Heart left ventricle (tissue), 16 donors: ENCODE results near the gene CKAP4. TPM values are rescaled to one million over a fixed set of nuclear protein-coding genes. Genes with fewer than 3 reads are reported as not detected.

ENCODE experiments used
- ATAC-seq, 4 donors: fragments of 200-7000 bp; cut with Tn5 transposase; one replicate each; pipeline ENCODE4 v1.9.1; 2020 to 2022; ENCODE audit warnings: moderate library complexity in 4 of 4, mild to moderate bottlenecking in 3 of 4, moderate number of reproducible peaks in 1 of 4
- DNase-seq, 5 donors: peaks; one replicate each; pipeline ENCODE4 v3.0.0-alpha.2; 2020
- H3K27ac ChIP-seq, 12 donors: fragments of 200-600 bp; sonication (generic) in 4 of 12; one replicate each; pipeline versions ENCODE4 v1.5.0 to v1.8.0; 2016 to 2022; ENCODE audit warnings: mild to moderate bottlenecking in 2 of 12
- H3K27me3 ChIP-seq, 9 donors: fragments of 200-600 bp; sonication (generic) in 2 of 9; one replicate each; pipeline versions ENCODE4 v1.5.1 to v1.8.0; 2016 to 2022; ENCODE audit warnings: mild to moderate bottlenecking in 3 of 9
- H3K36me3 ChIP-seq, 9 donors: fragments of 200-600 bp; sonication (generic) in 2 of 9; one replicate each; pipeline versions ENCODE4 v1.5.0 to v1.8.0; 2018 to 2022; ENCODE audit warnings: mild to moderate bottlenecking in 2 of 9
- H3K4me1 ChIP-seq, 12 donors: fragments of 200-600 bp; sonication (generic) in 4 of 12; one replicate each; pipeline versions ENCODE4 v1.5.0 to v1.8.0; 2016 to 2022; ENCODE audit warnings: mild to moderate bottlenecking in 3 of 12
- H3K4me3 ChIP-seq, 12 donors: fragments of 200-600 bp; sonication (generic) in 4 of 12; one replicate each; pipeline versions ENCODE4 v1.5.0 to v1.8.0; 2017 to 2022; ENCODE audit warnings: mild to moderate bottlenecking in 9 of 12, moderate library complexity in 4 of 12
- H3K9me3 ChIP-seq, 12 donors: fragments of 200-600 bp; sonication (generic) in 4 of 12; one replicate each; pipeline versions ENCODE4 v1.5.0 to v1.8.0; 2016 to 2022; ENCODE audit warnings: mild to moderate bottlenecking in 1 of 12
- CTCF ChIP-seq, 12 donors: fragments of 200-600 bp; sonication (generic) in 4 of 12; IDR thresholded peaks; one replicate each; pipeline versions ENCODE4 v1.5.0 to v1.8.0; 2018 to 2022; ENCODE audit warnings: antibody characterized with exemption in 12 of 12, mild to moderate bottlenecking in 5 of 12
- POLR2A ChIP-seq, 2 donors: fragments of 450-650 bp; IDR thresholded peaks; one replicate each; pipeline ENCODE4 v1.6.1; 2017; ENCODE audit warnings: antibody characterized with exemption in 2 of 2, mild to moderate bottlenecking in 2 of 2, moderate library complexity in 2 of 2
- WGBS, 4 donors: extraction: QIAGEN DNeasy Blood & Tissue Kit in 2 of 4; methylation state at CpG; one replicate each; pipeline versions ENCODE4 v1.1.5 to v1.1.7; 2013 to 2018; 5-methylcytosine and 5-hydroxymethylcytosine counted together
- intact Hi-C, 10 donors: fragments of 100-400 bp; cut with DNase I; formaldehyde crosslinking; loops; one replicate each; pipeline versions ENCODE4 v1.11.1 to v1.14.2; 2022
- polyA plus RNA-seq, 2 donors: library from polyadenylated mRNA; stranded (reverse); fragments of 200-250 nt; gene quantifications; one replicate each; pipeline ENCODE4 v1.2.3, GENCODE V29; 2013
- total RNA-seq, 9 donors: library from RNA; depleted of rRNA in 2 of 9; stranded (reverse); fragments of >200 nt in 2 of 9; fragmentation: NEBNext Ultra II Directional in 3 of 9; extraction: Animal tissue kit (Norgen Biotek cat#: 25700) in 3 of 9; gene quantifications; one replicate each; pipeline versions ENCODE4 v1.1.0 to v1.2.4, GENCODE V29; 2016 to 2023
- donor health status: ischemic (EF 13 %, LVEDD 7.1; RV severe dilation, severe dysfunction).
- donor health status: healthy with polysubstance abuse.
- donor health status: DM: no; HTN: yes; CAD: no.
- donor health status: DM: no; HTN: no; CAD: no.
- donor health status: ischemic (EF 25% LVEDD 6.9; RV normal size, moderate dysfunction).
- donor health status: ischemic (EF 25% LVEDD 5.7; RV mildly dilated, moderate dysfunction).
- donor health status: healthy.
- donor health status: DM: yes; HTN: yes; CAD: no.
- donor health status: ischemic (EF 35%, LVEDD 5.7; RV mildly dilated, moderate dysfunction).
- donor health status: nonischemic (EF 11% LVEDD 7.7; RV severe dilation, severe dysfunction).
- donor health status: DM: yes; HTN: yes; CAD: no.
- donor health status: PGD.
- donor health status: ischemic (EF 29% LVEDD 5.4; RV normal size, mild dysfunction).
- donor health status: nonischemic (EF 23%, LVEDD 6.1; RV moderate dilation, normal function).

Gene CKAP4
- total and polyA plus RNA-seq, 11 donors, result 19.0 to 70.7 (median 53.7) TPM

GRCh38 chr12:106248846-106249371, 1.1 kb upstream of the CKAP4 start:
- peaks cover 3 to 46% (median 30%) of the 10 kb centered on the region in 12 donors for H3K4me1 ChIP-seq
- DNase-seq, result no peak
- ATAC-seq, result peak in 3 of 4 donors; percentile 0 to 2 (median 1)

GRCh38 chr12:106248312-106248845, 559 bp upstream of the CKAP4 start:
- H3K9me3 ChIP-seq, result no peaks in the 10 kb centered on the region
- WGBS, 4 donors, result 0 to 4% (median 1%) methylated on average over 6 to 36 of the region's 36 CpGs
- TF ChIP-seq POLR2A (IDR thresholded peaks at IDR 0.05) (no peak), CTCF (IDR thresholded peaks at IDR 0.05) (no peak)
- H3K27ac ChIP-seq, result peak overlapping the region; percentile 90 to 100 (median 99)
- ATAC-seq, result peak; percentile 17 to 61 (median 58)
- no peaks in the 10 kb centered on the region for H3K27me3 ChIP-seq
- peak; percentile 73 to 81 (median 77) for DNase-seq
- peak overlapping the region; percentile 71 to 95 (median 91) for H3K4me3 ChIP-seq
- H3K4me1 ChIP-seq, result peaks cover 3 to 49% (median 35%) of the 10 kb centered on the region in 12 donors
- H3K36me3 ChIP-seq, result peaks cover 0 to 12% (median 4%) of the 10 kb centered on the region in 9 donors
- intact Hi-C loops, result loop anchor here in 9 of 10 donors (2.0 to 10.0 kb wide), 6 partner anchors 34 to 94 kb away; partner anchors contain the start of gene TCP11L2 (in 8 of the 9)

More at GRCh38 chr12:106248846-106249371, 1.1 kb upstream of the CKAP4 start:
- Histone ChIP-seq H3K27ac (peak overlapping the region; percentile 90 to 100 (median 99)), H3K9me3 (no peaks in the 10 kb centered on the region), H3K4me3 (peak overlapping the region; percentile 71 to 95 (median 91)), H3K27me3 (no peaks in the 10 kb centered on the region), H3K36me3 (peaks cover 0 to 9% (median 0%) of the 10 kb centered on the region in 9 donors)
- 23 to 34% (median 28%) methylated on average over 12 of the region's 12 CpGs for WGBS, 4 donors
- intact Hi-C loops, result loop anchor here in 9 of 10 donors (2.0 to 10.0 kb wide), 6 partner anchors 33 to 93 kb away; partner anchors contain the start of gene TCP11L2 (in 8 of the 9)
- TF ChIP-seq CTCF (IDR thresholded peaks at IDR 0.05), result no peak
- no peak for TF ChIP-seq POLR2A (IDR thresholded peaks at IDR 0.05)

DNA sequence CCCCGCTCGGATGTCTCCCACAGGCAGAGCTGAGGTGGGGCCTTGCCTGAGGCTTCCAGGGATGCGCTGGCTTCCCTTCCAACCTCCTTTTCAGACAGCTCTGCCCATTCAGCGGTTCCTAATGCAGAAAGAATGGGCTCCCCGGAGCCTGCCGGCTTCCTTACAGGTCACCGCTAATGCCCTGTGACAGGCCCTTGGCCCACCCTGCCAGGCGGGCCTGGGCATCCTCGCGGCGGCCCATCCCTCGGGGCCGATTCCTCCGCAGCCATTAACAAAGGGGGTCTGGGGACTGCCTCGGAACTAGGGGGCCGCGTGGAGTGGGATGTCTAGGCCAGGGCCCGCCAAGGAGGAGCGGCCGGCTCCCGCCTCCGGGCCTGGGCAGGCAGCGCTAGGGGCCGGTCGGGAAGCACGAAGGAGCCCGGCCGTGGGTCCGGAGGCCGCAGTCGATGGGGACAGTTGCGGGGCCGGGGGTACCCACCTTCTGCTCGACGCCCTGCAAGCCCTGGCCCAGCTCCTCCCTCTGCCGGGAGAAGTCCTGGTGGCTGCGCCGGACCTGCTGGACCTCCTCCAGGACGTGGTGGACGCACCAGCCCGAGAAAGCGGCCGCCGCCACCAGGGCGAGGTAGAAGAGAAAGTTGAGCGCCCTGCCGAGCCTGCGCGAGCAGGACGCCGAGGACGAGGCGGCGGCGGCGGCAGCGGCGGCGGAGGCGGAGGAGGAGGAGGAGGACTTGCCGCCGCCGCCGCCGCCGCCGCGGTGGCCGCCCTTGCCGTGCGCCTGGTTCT, 738 bp downstream of the CKAP4 start:
- no peaks in the 10 kb centered on the region for H3K9me3 ChIP-seq
- peaks cover 3 to 62% (median 36%) of the 10 kb centered on the region in 12 donors for H3K4me1 ChIP-seq
- H3K27me3 ChIP-seq, result no peaks in the 10 kb centered on the region
- ATAC-seq (peak; percentile 17 to 32 (median 19)), DNase-seq (peak; percentile 71 to 87 (median 77))
- peak overlapping the region; percentile 52 to 95 (median 90) for H3K4me3 ChIP-seq
- TF ChIP-seq POLR2A (IDR thresholded peaks at IDR 0.05), result no peak
- peak in 4 of 12 donors; percentile 13 to 28 (median 22) for TF ChIP-seq CTCF (IDR thresholded peaks at IDR 0.05)
- peak overlapping the region; percentile 90 to 100 (median 99) for H3K27ac ChIP-seq
- intact Hi-C loops, result loop anchor here in 9 of 10 donors (5.0 to 10.0 kb wide), 5 partner anchors 35 to 95 kb away; partner anchors contain the start of gene TCP11L2 (in 6 of the 9)
- H3K36me3 ChIP-seq, result peaks cover 0 to 22% (median 15%) of the 10 kb centered on the region in 9 donors
- WGBS, 4 donors, result 1 to 2% (median 1%) methylated on average over 48 to 71 of the region's 71 CpGs
